HG02798 (cell line): Measurements from ENCODE around the gene FHIT.

Experiments
- ATAC-seq: cut with Tn5 transposase; IDR thresholded peaks from one replicate; pipeline ENCODE4 v1.9.1; 2021; ENCODE audit warnings: mild to moderate bottlenecking; ENCODE audit not compliant: unreplicated experiment, poor library complexity

The FHIT gene

DNA sequence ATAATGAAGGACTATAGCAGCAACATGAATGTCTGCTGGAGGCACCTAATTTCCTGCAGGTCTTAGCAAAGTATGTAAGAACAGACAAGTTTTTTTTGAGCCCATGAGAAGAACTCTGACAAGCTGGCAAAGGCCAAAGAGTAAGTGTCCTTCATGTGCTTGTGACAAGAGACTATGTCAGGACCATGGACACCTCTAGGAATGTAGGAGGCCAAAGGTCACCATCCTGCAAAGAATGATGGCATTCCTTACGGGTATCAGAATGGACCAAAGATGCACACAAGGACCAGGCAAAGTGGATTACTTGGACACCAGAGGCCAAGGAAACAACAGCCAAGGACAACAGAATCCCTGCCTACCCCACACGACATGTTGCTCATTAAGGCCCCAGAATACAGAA, 1343.0 kb downstream of the FHIT start:
- ATAC-seq, result no peak

DNA sequence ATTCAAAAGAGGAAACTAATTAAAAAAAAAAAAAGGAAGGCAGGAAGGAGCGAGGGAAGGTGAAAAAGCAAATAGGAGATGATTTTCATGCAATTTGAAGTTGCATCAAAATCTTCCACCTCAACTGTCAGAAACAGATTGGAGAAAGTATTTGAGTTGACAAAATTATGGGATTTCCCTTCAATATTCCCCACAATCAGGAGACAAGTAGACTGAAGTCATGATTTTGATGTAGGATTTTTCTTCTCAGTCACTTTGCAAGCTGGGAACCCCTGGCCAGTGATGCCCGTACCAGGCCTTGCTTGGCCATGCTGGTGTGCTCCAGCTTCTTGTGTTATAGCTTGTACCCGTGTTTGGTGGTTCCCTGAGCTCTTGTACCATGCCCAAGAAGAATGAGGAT, 1347.0 kb downstream of the FHIT start:
- no peak for ATAC-seq

DNA sequence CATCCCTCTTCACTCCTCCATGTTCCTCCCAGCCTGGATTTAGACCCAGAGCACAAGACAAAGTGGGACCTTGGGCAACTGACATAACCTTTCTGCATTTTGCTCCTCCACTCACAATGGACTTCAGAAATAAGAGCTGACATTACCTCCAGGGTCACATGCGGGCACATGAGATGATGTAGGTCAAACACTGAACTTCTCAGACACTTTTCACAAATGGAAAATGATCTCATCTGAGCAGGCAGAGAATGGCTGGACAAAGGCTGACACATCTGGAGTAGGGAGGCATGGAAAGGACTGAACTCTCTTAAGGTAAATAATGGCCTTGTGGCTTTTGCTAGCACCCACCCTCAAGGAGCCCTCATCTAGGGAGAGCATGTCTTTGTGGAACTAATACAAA, 1352.2 kb downstream of the FHIT start:
- no peak for ATAC-seq

DNA sequence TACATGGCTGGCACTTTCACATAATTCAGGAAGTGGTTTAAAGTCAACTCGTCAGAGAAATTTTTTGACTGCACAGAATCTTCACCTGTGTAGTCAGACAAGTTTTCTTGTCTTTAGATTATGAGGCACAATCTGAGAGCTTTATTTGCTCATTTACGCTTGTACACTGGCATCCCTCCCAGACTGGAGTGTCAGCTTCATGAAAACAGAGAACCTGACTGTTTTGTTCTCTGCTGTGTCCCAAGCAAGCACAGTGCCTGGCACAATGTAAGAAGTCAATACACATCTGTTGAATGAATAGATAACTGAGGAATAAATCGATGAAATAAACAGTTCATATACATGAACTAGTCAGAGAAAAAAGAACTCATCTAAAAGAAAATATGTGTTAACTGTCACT, 1355.3 kb downstream of the FHIT start:
- no peak for ATAC-seq

DNA sequence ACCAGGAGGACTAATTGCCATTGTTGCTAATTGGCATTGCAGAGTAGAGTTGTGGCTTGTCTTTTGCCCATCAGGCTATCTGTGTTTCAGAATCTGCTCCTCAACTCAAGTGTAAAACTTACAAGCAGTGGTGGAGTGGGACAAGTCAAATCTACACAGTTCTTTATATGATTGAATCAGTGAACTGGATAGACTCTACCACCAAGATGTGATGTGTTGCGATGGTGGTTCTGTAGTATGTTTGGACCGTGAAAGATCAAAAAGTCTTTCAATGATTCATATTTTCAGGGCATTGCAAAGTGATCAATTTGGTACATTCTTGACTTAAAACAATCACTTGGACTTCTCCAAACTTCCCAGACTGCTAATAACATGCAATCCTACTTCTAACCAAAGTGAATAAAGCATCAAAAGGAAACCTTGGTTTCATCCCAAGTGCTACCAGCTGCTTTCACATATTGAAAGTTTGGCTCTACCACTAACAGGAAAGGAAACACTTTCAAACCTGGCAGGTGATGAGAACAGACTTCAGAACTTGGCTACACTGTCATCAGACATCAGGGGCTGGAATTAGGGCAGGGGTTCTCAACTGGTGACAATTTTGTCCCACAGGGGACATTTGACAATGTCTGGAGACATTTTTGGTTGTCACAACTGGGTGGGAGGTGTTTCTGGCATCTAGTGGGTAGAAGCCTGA, 1356.7 kb downstream of the FHIT start:
- no peak for ATAC-seq

DNA sequence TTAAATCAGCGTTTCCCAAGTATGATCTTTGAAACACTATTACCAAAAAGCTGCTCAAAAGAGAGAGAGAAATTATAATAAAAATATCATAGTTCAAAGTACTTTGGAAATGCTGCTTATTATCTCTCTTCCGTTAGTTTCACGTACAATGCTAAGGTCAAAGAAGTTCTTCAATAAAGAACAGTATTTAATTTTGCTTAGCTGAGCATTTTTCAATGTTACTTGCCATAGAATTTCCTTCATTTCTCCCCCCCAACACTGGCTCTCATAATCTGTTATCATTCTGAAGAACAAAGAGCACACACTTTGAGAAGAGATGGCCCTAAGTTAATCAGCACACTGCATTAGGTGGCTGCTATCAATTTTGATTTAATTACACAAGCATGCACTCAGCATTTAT, 1360.6 kb downstream of the FHIT start:
- ATAC-seq, result no peak

DNA sequence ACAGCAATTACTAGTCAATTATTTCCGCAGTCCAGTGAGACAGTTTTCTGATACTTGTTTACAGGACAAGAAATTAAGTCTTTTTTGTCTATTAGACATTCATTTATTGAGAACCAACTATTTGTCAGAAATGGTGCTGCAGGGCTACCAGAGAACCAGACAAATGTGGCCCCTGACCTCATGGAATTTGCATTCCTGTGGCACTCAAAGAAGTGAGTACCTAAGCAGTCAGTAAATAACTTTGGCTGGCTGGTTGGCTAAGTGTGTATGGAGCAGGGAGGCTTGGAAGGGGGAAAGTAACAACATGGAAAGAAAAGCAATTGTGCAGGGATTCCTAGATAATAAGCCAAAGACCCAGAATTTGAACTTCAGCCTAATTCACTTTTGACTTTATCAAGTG, 1364.5 kb downstream of the FHIT start:
- no peak for ATAC-seq

DNA sequence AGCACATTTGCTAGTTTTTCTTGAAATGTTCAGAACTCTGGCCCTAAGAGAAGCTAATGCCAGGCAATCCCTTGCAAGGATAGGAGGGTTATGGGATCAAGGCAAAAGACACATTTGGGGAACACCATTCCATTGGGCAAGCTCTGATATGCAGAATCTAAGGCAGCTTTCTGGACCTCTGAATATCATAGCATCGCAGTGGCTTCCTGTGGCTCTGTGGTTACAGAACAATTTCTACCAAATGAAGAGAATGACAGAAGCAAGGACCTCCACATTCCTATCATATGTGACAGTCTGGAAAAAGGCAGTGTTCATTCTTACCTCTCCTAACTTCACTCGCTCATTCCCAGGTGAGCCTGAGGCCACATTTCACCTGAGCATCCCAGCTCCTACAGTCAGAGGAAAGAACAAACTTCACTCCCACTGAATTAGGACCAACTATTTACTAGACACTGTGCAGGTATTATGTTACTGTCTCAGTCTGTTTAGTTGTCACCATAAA, 1365.3 kb downstream of the FHIT start:
- no peak for ATAC-seq

DNA sequence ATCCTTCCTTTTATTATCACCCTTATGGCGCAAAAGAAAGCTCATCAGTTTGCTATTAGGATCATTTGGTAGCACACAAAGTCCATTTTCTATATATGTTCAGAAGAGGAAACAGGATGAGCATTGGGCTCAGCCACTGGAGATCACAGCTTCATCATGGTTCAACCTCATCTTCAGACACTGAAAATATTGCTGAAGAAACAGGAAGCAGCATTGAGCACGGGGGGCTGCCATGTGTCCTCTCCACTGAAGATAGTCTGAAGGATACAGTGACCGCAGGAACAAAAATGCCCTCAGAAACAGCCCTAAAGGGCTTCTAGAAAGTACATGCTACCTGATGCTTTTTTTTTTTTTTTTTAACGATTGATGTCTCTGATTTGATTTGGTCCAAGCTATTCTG, 1366.2 kb downstream of the FHIT start:
- ATAC-seq, result no peak

DNA sequence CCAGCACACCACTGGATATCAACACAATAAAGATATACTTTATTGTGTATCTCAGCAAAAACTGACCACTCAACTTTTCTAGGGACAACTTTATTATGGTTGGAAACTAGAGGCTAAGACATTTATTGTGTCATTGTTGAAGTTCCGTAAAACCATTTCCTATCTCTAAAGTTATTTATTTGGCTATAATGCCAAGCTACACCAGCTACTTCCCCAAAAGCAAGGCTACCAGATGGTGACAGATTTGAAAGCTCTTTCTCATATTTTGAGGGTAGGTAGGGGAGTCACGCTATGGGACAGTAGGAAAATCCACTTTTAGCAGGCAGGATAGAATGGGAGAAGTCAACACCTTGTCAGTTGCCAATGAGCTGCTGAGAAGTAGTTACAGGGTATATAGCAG, 1366.8 kb downstream of the FHIT start:
- no peak for ATAC-seq

DNA sequence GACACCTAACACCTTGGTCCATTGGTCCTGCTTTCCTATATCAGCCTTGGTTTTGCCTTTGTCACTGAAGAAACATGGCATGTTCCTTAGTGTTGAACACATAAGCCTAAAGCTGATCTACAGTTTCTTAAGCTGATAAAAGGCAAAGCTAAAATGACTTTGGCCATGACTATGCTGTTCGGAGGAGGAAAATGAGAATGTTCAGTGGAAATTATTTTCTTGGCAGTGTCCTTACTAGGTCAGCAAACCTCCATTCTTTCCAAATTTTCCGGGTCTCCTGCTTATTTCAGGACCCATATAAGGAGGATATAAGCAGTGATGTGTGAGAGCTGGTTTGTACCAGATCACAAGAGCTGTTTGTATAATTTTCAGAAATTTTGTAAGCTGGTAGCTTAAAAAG, 1368.5 kb downstream of the FHIT start:
- no peak for ATAC-seq

DNA sequence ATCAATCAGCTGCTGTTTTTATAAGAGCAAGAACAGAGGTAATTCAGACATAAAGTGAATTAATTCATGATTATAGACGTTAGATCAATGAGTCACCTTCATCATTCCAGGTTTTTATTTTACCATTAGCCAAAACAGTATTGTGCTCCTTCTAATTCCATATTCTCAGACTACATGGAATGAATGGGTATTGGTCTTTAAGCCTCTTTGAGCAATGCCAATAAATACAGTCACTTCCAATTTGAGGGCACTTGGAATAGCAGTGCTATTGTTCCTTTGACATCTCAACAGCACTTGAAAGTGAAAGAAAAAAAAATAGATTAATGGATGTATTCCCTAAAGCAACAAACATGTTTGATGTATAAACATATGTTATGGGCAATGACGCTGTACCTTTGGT, 1370.5 kb downstream of the FHIT start:
- ATAC-seq, result no peak

DNA sequence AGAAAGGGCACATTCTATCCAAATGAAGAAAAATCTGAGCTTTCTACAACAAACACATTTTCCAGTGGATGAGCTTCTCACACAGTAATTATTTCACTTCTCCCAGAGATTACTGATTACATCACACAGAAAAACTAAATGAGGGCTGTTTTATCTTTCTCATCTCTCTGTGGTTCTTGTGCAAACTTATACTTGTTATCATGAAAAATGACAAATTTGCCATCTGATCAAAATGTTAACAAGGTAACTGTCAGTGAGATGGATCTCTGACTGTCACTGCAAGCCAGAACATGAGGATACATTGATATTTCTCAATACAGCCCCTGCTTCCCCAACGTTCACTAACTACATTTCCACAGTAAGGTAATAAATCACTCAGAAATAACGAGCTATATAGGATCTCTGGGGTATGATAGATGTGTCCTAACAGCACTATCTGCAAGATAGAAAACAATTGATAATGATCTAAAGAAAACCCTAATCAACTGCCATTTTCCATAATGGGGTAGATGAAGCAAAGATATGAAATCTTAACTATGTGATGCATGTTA, 1372.1 kb downstream of the FHIT start:
- no peak for ATAC-seq

DNA sequence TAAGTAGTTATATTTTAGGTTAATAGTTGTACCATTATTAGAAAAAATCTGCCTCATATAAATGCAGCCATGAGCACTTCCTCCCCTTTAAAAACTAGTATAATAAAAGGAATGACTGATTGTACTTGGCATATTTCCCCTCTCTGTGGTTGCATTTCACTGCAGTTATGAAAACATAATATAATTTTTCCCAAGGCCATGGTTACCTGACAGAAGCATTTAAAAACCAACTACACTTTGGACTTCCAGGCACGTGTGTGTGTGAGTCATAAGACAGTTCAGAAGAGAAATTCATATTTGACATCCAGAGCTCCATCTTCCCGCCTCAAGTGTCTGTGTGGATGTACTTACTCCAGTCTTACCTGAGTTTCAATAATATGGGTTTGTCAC, 1373.2 kb downstream of the FHIT start:
- ATAC-seq, result no peak

DNA sequence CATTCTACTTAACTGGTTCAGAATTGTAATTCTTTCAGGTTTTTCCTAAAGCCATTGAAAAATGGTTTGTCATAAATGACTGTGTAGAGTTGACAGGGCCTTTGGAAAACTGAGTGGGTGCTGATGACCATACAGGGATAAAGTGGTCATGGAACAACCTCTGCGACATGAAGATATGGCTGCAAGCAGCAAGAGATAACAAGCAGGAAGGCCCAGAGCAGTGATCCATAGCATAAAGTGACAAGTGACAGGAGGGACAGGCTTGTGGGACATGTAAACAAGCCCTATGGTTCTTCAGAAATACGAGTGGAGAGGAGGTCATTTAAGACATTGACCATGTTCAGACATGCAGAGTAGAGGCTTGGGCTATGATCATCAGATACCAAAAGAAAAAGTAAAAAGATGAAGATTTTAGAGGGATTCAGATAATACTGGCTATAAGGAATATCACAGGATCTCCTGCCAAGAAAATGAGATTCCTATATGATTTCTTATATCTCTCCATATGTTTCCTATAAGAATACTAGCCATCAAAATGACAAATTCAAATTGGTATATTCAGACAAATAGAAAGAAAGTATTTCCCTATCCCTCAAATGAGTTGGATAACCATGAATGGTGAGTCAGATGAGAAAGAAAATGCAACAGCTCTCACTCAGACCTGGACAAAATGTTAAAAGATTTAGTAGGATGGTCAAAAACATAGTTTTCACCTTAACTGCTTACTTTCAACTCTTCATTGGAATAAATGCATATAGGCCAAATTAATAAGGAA, 1373.8 kb downstream of the FHIT start:
- ATAC-seq, result no peak

DNA sequence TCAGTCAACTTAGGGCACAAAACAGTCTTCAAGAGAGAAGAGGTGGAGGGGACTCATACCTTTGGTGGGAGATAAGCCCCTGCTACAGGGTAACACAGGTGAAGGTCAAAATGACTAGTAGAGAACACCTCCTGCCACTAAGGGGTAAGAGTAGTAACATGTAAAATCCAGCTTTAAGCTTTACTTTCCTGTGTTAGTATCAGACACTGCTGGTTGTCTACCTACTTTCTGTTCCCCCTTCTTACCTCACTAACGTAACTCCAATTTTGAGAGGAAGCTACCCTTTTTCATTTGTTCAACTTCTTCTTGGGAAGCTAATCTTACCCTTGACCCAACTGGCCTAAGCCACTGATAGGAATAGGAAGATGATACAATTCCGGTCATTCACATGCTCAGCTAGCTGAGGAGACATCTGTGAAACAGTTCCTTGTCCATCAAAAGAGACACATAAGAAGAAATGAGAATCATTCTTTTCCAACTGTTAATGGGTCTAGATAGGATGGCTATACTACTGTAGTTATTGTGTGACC, 1374.7 kb downstream of the FHIT start:
- no peak for ATAC-seq

DNA sequence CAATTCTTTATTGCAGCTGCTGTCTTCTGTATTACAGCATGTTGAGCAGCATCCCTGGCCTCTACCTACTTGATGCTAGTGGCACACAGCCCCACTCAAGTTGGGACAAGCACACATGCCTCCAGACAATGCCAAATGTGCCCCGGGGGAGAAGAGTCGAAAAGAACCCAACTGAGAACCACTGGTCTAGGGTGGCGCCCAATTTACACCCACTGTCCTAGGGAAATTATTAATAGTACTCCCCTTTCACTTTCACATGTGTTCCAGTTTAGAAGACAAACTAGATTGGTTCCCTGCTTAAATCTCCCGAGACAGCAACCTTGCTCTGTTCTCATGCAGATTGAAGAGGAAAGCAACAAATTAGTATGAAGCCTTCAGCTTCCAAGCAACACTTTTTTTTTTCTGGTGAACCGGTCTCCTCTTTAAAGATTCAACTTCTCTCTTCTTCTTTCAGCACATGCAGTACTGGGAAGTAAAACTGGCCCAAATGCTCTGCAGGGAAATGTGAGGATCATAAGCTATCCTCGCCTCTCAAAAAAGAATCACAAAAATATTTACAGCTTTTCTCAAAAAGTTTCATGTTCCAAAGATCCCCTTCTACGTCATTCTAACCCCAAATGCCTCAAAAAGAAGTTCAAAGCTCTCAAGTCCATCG, 1377.5 kb downstream of the FHIT start:
- no peak for ATAC-seq

DNA sequence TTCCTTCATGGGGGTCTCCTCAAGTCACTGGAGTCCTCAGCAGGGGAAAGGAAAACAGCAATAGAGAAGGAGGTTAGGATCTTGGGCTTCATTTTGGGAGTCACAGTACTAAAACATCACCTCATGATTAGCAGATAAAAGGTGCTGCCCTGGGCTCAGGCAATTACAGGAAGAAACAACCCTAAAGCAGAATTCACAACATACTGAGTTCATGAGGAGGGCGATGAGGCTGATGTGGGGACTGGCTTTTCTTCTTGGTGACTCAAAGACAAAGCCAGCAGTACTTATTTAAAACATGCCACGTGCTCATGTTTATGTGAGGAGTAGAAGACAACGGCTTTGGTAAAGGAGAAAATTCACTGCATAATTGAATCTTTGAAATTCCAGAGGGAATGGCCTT, 1379.1 kb downstream of the FHIT start:
- ATAC-seq, result no peak

DNA sequence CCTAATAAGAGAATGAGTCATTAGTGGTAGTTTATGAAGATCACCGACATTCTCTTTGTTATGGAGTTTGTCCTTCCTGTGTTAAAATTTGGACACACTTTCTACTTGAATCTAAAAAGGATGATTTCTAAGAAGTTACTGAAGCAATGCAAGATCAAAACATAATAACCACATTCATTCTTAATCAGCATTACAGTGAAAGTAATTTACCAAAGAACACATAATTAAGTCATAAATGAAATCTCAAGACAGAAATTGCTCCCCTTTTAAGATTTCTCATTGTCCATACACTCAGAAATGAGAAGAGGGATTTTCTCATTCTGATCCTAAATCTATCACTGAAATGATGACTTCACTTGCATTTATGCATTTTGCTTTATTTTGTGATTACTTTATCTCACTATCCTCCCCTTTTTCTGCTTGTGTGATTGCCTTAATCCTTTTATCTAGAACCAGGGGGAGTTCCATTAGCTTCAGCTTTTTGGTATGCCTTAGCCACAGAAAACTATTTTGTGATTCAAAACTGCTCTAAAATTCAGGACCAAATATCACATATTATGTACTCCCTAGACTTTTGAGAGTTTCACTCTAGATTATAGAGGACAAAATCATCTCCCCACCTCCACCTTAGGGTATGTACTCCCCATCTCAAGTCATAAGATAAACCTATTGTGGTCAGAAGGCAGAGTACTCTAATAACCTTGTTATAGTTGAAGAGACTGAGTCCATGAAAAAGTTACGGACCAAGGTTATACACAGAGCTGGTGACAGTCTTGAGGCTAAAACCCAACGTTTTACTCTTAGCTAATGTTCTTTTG, 1383.9 kb downstream of the FHIT start:
- ATAC-seq, result no peak

DNA sequence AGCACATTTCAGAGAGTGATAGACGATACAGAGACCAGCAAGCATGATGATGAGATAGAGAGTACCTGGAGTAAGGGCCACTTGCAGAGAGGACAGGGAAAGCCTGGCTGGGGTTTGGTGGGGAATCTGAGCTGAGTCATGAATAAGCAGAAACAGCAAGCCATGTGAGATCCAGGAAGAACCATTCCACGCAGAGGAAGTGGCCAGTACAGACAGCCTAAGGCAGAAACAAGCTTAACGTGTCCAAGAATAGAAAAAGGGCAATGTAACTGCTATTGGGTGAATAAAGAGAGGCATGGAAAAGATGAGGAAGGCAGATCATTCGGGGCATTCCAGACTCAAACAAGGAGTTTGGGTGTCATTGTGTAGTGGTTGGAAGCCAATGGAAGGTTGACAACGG, 1385.2 kb downstream of the FHIT start:
- ATAC-seq, result no peak
